HT1080 (cell line): ENCODE results near the gene SHLD1. TPM values are rescaled to one million over a fixed set of nuclear protein-coding genes. Genes with fewer than 3 reads are reported as not detected.

Experiments
- DNase-seq: peaks from one replicate; pipeline ENCODE4 v3.0.0-alpha.2; 2015; ENCODE audit warnings: low read depth
- small RNA-seq: library from RNA; depleted of rRNA; stranded (forward); fragments of <200 nt; gene quantifications from one replicate; pipeline ENCODE3, GENCODE V24; 2014
- total RNA-seq: library from RNA; depleted of rRNA; stranded (reverse); fragments of >200 nt; shearing (Covaris generic); gene quantifications from 2 replicates; pipeline ENCODE4 v1.2.3, GENCODE V29; 2014; rRNA removed

Gene SHLD1
- total RNA-seq, 1 experiment from 2014 or later, result 3.6 TPM

- peak; percentile 74 for DNase-seq
These were observed 137.8 kb downstream of the SHLD1 start for GRCh38 chr20:5888041-5888440.

GRCh38 chr20:5890773-5891441 is 140.7 kb downstream of the SHLD1 start:
- no peak for DNase-seq

GRCh38 chr20:5893052-5893451 is 142.9 kb downstream of the SHLD1 start:
- DNase-seq, result no peak

- DNase-seq, result no peak
These were observed 143.4 kb downstream of the SHLD1 start for GRCh38 chr20:5893621-5894020.

GRCh38 chr20:5895626-5896025 is 145.4 kb downstream of the SHLD1 start:
- DNase-seq, result no peak

DNA sequence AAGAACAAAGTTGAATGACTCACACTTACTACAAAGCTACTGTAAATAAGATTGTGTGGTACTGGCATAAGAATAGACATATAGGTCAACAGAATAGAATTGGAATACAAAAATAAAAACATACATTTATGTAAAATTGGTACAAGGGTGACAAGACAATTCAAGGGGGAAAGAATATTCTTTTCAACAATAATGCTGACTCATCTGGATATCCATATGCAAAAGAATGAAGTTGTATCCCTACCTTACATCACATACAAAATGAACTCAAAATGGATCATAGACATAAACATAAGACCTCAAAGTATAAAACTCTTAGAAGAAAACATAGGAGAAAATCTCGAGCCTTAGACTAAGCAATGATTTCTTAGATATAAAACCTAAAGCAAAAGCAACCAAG is 149.2 kb downstream of the SHLD1 start:
- DNase-seq, result no peak

DNA sequence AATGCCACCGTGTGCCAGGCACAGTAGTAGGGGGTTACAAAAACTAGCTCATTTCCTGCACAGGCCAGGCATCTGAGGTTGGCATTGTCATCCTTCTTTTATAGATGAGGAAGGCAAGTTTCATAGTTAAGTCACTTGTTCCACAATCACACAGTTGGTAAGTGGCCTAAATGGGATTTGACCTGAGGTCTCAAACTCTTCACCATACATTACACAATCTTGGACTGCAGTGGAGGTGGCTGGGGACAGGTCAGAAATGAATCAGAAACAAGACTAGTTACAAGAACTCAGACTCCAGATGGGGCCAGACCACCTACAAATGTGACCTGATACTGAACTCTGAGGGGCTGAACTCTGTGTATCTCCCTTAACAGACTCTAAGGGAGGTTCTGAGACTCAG is 150.7 kb downstream of the SHLD1 start:
- DNase-seq, result no peak

- DNase-seq, result peak; percentile 28
These were observed 158.8 kb downstream of the SHLD1 start for GRCh38 chr20:5908981-5909380.

DNA sequence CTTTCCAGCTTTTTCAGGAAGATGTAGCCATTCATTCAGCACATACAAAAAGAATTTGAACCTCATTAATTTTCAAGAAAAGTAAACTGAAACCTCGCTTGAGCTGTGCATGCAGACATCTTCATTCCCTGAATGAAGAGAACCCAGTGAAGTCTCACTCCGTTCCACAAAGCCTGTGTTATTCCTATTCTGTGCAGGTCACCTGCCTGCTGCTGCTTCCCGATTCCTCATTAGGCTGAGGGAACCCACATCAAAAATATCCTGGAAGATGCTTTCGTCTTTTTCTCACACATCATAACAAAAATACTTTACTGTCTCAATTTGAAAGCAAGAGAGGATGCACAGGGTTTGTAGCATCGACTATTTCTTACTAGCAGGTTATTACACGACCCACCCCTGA is 160.0 kb downstream of the SHLD1 start:
- no peak for DNase-seq

DNA sequence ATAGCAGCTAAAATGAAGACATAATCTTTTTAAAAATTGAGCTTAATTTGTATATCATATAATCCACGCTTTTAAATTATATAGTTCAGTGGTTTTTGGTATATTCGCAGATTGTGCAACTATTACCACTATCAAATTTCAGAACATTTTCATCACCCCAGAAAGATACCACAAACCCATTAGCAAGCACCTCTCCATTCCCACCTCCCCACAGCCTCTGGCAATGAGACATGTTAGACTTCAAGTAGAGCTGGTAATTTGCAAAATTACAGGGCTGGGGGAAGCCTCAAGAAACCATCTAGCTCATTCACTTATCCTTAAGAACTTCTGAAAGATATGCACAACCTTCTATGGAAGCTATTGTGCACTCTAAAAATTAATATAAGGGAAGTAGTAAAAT is 163.0 kb downstream of the SHLD1 start:
- no peak for DNase-seq

Small RNA genes lying within 50 kb of the gene (small RNA-seq; reads per million reads assigned to genes)
- not detected for gene RNU1-55P

Other genes with a start within 250 kb of the SHLD1 start
- 8.8 and 12.2 TPM in 2 replicates for gene GPCPD1, start 139.4 kb upstream of the SHLD1 start, total RNA-seq
- 0.40 and 0.61 TPM in 2 replicates for gene CHGB, start 161.1 kb downstream of the SHLD1 start, total RNA-seq
- 34.4 and 39.1 TPM in 2 replicates for gene TRMT6, start 200.1 kb downstream of the SHLD1 start, total RNA-seq
- 26.6 and 29.0 TPM in 2 replicates for gene MCM8, start 200.3 kb downstream of the SHLD1 start, total RNA-seq